HepG2 (cell line): ENCODE measurements around the gene ATG4D. TPM values are rescaled to one million over a fixed set of nuclear protein-coding genes. Genes with fewer than 3 reads are reported as not detected.

Source experiments
- BCLAF1 ChIP-seq: fragments of 450-650 bp; IDR thresholded peaks from 2 replicates; pipeline ENCODE4 v1.6.1; 2017; ENCODE audit warnings: mild to moderate bottlenecking
- CCDC6 ChIP-seq: sonication (generic); formaldehyde crosslinking; IDR thresholded peaks from 2 replicates; pipeline ENCODE4 v1.8.1; 2022; ENCODE audit warnings: mild to moderate bottlenecking, missing genetic modification reagents, moderate library complexity
- FUBP1 ChIP-seq: sonication (generic); formaldehyde crosslinking; IDR thresholded peaks from 2 replicates; pipeline ENCODE4 v1.5.1; 2020; ENCODE audit warnings: missing genetic modification reagents, mild to moderate bottlenecking, borderline replicate concordance
- GTF3A ChIP-seq: sonication (generic); formaldehyde crosslinking; conservative IDR thresholded peaks from 2 replicates; pipeline ENCODE4 v1.4.0; 2020; ENCODE audit warnings: mild to moderate bottlenecking, missing genetic modification reagents
- HNRNPUL1 ChIP-seq: fragments of 200-400 bp; formaldehyde crosslinking; IDR thresholded peaks from 2 replicates; pipeline ENCODE4 v1.6.1; 2017; ENCODE audit warnings: low read depth, mild to moderate bottlenecking, low read length, moderate library complexity
- NRL ChIP-seq: sonication (generic); formaldehyde crosslinking; IDR thresholded peaks from 2 replicates; pipeline ENCODE4 v1.5.0; 2020; ENCODE audit warnings: missing genetic modification reagents, mild to moderate bottlenecking, moderate library complexity, borderline replicate concordance
- PCBP1 ChIP-seq: fragments of 200-400 bp; formaldehyde crosslinking; IDR thresholded peaks from 2 replicates; pipeline ENCODE4 v1.6.1; 2017; ENCODE audit warnings: mild to moderate bottlenecking, low read depth, low read length, borderline replicate concordance
- SALL2 ChIP-seq: sonication (generic); formaldehyde crosslinking; IDR thresholded peaks from 2 replicates; pipeline ENCODE4 v1.8.1; 2023; ENCODE audit warnings: mild to moderate bottlenecking, missing genetic modification reagents, inconsistent platforms
- SRY ChIP-seq: sonication (generic); formaldehyde crosslinking; IDR thresholded peaks from 2 replicates; pipeline ENCODE4 v1.8.0; 2022; ENCODE audit warnings: mild to moderate bottlenecking, missing genetic modification reagents
- ZBTB3 ChIP-seq: sonication (generic); formaldehyde crosslinking; IDR thresholded peaks from 2 replicates; pipeline ENCODE4 v1.4.0; 2020; ENCODE audit warnings: low read depth, mild to moderate bottlenecking, moderate library complexity, missing genetic modification reagents, borderline replicate concordance
- ZBTB37 ChIP-seq: sonication (generic); formaldehyde crosslinking; IDR thresholded peaks from 2 replicates; pipeline ENCODE4 v1.4.0; 2020; ENCODE audit warnings: mild to moderate bottlenecking, missing genetic modification reagents
- ZFP90 ChIP-seq: sonication (generic); formaldehyde crosslinking; IDR thresholded peaks from 2 replicates; pipeline ENCODE4 v1.8.0; 2022; ENCODE audit warnings: missing genetic modification reagents, mild to moderate bottlenecking, inconsistent platforms, borderline replicate concordance
- ZNF224 ChIP-seq: sonication (generic); formaldehyde crosslinking; IDR thresholded peaks from 2 replicates; pipeline ENCODE4 v1.5.0; 2020; ENCODE audit warnings: mild to moderate bottlenecking, missing genetic modification reagents
- ZNF234 ChIP-seq: sonication (generic); formaldehyde crosslinking; conservative IDR thresholded peaks from 2 replicates; pipeline ENCODE4 v1.5.1; 2020; ENCODE audit warnings: mild to moderate bottlenecking, missing genetic modification reagents
- ZNF251 ChIP-seq: sonication (generic); formaldehyde crosslinking; IDR thresholded peaks from 2 replicates; pipeline ENCODE4 v1.9.0; 2021; ENCODE audit warnings: mild to moderate bottlenecking, missing genetic modification reagents
- ZNF264 ChIP-seq: sonication (generic); formaldehyde crosslinking; IDR thresholded peaks from 2 replicates; pipeline ENCODE4 v1.4.0; 2020; ENCODE audit warnings: missing genetic modification reagents
- ZNF275 ChIP-seq: sonication (generic); formaldehyde crosslinking; IDR thresholded peaks from 2 replicates; pipeline ENCODE4 v1.8.0; 2022; ENCODE audit warnings: missing genetic modification reagents, mild to moderate bottlenecking, inconsistent platforms, borderline replicate concordance
- ZNF430 ChIP-seq: sonication (generic); formaldehyde crosslinking; IDR thresholded peaks from 2 replicates; pipeline ENCODE4 v1.9.0; 2021; ENCODE audit warnings: mild to moderate bottlenecking, missing genetic modification reagents
- ZNF607 ChIP-seq: sonication (generic); formaldehyde crosslinking; IDR thresholded peaks from 2 replicates; pipeline ENCODE4 v1.5.1; 2020; ENCODE audit warnings: missing genetic modification reagents, mild to moderate bottlenecking, borderline replicate concordance
- ZNF619 ChIP-seq: sonication (generic); formaldehyde crosslinking; IDR thresholded peaks from 2 replicates; pipeline ENCODE4 v1.4.0; 2020; ENCODE audit warnings: mild to moderate bottlenecking, missing genetic modification reagents
- ZNF780A ChIP-seq: sonication (generic); formaldehyde crosslinking; IDR thresholded peaks from 2 replicates; pipeline ENCODE4 v1.8.0; 2022; ENCODE audit warnings: mild to moderate bottlenecking, missing genetic modification reagents, moderate library complexity
- ZNF879 ChIP-seq: sonication (generic); formaldehyde crosslinking; IDR thresholded peaks from 2 replicates; pipeline ENCODE4 v1.8.1; 2023; ENCODE audit warnings: missing genetic modification reagents
- polyA plus RNA-seq, 8 experiments: library from polyadenylated mRNA; depleted of rRNA in 3 of 8; stranded (reverse) in 7 of 8; unstranded in 1 of 8; fragments of >200 nt; fragmentation: Illumina TruSeq in 4 of 8; extraction: Trizol in 4 of 8; gene quantifications; 2 replicates each; pipeline versions ENCODE4 v1.2.1 to v1.2.3, GENCODE V29; 2011 to 2016; ENCODE audit warnings: low read depth in 4 of 8, missing spikeins in 1 of 8, mixed read lengths in 1 of 8; ENCODE audit not compliant: insufficient read depth in 1 of 8
- total RNA-seq, 5 experiments: library from RNA; depleted of rRNA; stranded (reverse); fragments of >200 nt; fragmentation: Illumina TruSeq; extraction: Trizol; gene quantifications; 2 replicates each; pipeline ENCODE4 v1.2.3, GENCODE V29; 2016; ENCODE audit warnings: low read depth in 1 of 5

ATG4D gene
- total and polyA plus RNA-seq, 2 of the 13 experiments (the other 11 are each of a cell fraction or from before 2014, with no cell fraction given), result 17.8 to 19.0 TPM

- TF ChIP-seq ZNF275 (0 out of 2 replicates have a peak, but pooled peaks have one; percentile 61), ZFP90 (peak; percentile 67; the same call in 1 of the 2 replicates), ZNF234 (CRISPR knock-in tag) (no peak), SRY (CRISPR knock-in tag) (peak; percentile 12; the same call in 1 of the 2 replicates), NRL (no peak), ZNF224 (CRISPR knock-in tag) (no peak), HNRNPUL1 (no peak), ZNF619 (CRISPR knock-in tag) (peak; percentile 85; the same call in 1 of the 2 replicates), ZNF879 (CRISPR knock-in tag) (no peak), ZNF430 (CRISPR knock-in tag) (no peak), ZBTB3 (CRISPR knock-in tag) (no peak), BCLAF1 (no peak), PCBP1 (no peak), ZNF780A (CRISPR knock-in tag) (0 out of 2 replicates have a peak, but pooled peaks have one; percentile 61), CCDC6 (CRISPR knock-in tag) (peak; percentile 99), SALL2 (CRISPR knock-in tag) (no peak), FUBP1 (no peak), ZNF251 (CRISPR knock-in tag) (no peak), ZBTB37 (CRISPR knock-in tag) (no peak), ZNF607 (CRISPR knock-in tag) (no peak), ZNF264 (CRISPR knock-in tag) (no peak), GTF3A (CRISPR knock-in tag) (no peak)
These were observed 25.3 kb downstream of the ATG4D start, which contains the start of gene CDKN2D (continued) for GRCh38 chr19:10568826-10569651.
